Fibroblast of upper back skin (primary cell): ENCODE measurements around the gene CDHR3.
"Not testable (repeated sequence)": the region's sequence is repeated elsewhere in the genome, so short reads cannot be mapped to it uniquely, and the experiment has no call there.

Experiments
- DNase-seq: peaks from one replicate; pipeline ENCODE4 v3.0.0-alpha.2; 2013

Gene CDHR3, protein sequence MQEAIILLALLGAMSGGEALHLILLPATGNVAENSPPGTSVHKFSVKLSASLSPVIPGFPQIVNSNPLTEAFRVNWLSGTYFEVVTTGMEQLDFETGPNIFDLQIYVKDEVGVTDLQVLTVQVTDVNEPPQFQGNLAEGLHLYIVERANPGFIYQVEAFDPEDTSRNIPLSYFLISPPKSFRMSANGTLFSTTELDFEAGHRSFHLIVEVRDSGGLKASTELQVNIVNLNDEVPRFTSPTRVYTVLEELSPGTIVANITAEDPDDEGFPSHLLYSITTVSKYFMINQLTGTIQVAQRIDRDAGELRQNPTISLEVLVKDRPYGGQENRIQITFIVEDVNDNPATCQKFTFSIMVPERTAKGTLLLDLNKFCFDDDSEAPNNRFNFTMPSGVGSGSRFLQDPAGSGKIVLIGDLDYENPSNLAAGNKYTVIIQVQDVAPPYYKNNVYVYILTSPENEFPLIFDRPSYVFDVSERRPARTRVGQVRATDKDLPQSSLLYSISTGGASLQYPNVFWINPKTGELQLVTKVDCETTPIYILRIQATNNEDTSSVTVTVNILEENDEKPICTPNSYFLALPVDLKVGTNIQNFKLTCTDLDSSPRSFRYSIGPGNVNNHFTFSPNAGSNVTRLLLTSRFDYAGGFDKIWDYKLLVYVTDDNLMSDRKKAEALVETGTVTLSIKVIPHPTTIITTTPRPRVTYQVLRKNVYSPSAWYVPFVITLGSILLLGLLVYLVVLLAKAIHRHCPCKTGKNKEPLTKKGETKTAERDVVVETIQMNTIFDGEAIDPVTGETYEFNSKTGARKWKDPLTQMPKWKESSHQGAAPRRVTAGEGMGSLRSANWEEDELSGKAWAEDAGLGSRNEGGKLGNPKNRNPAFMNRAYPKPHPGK

DNA sequence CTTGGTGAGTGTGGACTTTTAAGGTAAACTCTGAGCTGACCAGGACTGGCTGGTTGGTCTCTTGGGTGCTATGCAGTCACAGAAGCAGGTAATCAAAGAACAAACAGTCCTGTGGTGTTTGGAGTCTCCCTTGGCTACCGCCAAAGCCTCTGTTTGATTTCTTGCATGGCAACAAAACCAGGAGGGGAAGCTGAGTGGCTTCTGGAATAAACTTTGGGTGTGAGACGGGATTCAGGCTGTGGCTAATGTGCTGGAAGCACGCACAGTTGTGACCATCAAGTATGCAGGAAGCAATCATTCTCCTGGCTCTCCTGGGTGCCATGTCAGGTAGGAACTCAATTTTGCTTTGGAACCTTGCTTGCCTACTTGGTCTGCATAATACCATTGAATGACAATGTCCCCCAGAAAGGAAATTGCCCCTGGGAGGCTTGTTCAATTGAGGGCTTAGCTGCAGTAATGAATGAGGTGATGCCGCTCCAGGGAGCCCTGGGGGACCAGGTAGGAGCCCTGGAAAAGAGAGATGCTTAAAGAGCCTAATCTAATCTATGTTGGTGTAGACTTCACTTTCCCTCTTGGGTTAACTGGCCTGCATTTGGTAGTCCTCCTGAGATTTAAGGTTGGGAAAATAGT, at the start of gene CDHR3:
Gene CDHR3 (plus strand): TSS at position 227 of the 630 bp plus-strand sequence. CDS start 55 bp downstream, at position 282.
- DNase-seq: no peak

DNA sequence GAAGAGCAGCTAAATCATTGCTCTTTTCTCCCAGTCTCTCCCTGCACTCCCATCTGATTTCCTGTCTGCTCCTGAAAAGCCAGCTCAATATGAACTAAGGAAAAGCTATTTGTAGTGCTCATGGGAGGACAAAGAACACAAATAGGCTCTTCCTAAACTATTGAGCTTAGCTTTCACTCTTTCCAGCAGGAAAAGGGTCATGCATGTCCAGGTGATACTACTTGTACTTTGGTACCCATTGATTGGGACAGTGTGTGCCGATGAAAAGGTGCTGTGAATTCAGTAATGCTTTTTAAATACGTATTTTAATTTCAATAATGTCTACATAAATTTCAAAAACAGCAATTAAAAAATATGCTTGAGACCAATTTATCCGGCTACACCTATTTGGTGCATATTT, 49.1 kb upstream of the CDHR3 start:
- DNase-seq: no peak

DNA sequence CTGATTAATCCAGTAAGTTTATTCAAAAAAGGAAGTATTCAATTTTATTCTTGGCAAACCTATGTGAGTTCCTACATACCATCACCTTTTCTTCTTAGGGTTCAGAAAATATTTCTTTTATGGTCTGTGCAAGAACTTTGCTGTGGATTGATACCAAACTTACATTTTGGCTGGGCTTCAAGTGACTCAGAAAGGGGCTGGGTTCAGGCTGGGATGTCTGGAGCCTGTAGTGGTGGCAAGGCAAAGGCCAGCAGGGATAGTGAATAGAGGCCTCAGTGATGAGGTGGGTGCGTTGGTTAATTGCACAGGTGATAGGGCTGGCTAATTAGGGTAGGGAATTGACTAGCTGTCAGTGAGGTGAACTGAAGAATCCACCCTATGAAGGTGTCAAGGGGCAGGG, 46.5 kb upstream of the CDHR3 start:
- DNase-seq: peak; percentile 78

DNA sequence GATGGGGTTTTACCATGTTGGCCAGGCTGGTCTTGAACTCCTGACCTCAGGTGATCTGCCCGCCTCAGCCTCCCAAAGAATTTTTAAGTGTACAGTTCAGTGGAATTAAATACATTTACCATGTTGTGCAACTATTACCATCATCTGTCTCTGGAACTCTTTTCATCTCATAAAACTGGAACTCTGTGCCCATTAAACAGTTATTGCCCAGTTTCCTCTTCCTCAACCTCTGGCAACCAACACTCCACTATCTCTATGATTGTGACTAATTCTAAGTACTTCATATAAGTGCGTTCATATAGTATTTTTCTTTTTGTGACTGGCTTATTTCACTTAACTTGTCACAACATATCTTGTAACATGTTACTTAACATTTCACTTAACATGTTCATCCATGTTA, 45.4 kb upstream of the CDHR3 start:
- DNase-seq: no peak

DNA sequence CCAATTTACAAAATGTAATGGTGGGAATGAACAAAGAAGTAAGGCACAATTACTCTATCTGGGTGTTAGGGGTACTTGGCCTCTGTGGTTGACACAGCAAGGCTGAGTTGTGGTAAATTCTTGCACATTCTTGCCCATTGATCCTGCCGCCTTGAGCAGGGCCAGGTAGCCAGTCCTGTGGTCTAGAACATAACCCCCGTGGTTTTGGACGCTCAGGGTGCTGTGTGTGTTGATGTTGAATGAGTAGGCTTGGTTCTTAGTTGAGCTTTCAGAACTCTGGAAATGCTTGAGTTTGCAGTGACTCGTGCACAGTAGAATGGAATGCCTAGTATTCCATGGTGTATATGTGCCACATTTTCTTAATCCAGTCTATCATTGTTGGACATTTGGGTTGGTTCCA, 42.3 kb upstream of the CDHR3 start:
- DNase-seq: peak; percentile 55

- DNase-seq: no peak
Observed at GRCh38 chr7:105924945-105925344, 38.1 kb upstream of the CDHR3 start.

DNA sequence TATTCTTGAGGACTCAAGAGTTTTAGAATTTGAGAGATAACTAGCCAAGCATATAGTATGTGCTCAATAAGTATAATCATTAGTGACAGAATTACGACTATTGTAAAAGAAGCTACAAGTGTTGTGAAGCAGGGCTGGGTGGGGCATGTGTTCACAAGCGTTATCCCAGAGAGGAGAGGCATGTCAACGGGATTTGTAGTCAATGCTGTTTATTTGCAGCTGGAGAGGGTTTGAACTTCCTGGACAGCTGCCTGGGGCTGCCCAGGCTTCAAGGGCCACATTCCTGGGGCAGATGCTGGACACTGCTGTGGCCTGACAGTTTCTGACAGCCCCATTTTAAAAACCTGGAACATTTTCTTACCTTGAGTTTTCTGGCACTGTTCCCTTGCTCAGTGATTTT, 36.9 kb upstream of the CDHR3 start:
- no peak for DNase-seq

- DNase-seq: no peak
Observed at GRCh38 chr7:105931179-105931578, 31.9 kb upstream of the CDHR3 start.

- DNase-seq: peak; percentile 96
Observed at GRCh38 chr7:105932835-105933477, 30.1 kb upstream of the CDHR3 start.

- DNase-seq: peak; percentile 41
Observed at GRCh38 chr7:105934572-105935185, 28.4 kb upstream of the CDHR3 start.

DNA sequence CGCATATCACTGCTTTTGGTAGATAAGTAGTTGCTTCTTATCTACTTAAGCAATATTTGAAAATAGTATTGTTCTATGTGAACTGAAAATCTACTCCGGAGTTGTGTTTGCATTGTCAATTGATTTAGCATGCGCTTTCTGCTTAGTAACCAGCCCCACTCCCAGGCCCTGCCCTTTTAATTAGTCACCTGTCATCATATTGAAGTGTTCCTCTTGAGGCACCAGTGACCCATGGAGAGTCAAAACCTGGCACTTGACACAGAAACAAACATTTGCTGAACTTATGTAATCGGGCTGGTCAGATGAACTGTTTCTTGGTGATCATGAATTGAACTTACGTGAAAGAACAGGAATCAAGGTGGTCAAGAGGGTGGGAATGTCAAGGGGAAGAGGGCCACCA, 27.8 kb upstream of the CDHR3 start:
- no peak for DNase-seq

DNA sequence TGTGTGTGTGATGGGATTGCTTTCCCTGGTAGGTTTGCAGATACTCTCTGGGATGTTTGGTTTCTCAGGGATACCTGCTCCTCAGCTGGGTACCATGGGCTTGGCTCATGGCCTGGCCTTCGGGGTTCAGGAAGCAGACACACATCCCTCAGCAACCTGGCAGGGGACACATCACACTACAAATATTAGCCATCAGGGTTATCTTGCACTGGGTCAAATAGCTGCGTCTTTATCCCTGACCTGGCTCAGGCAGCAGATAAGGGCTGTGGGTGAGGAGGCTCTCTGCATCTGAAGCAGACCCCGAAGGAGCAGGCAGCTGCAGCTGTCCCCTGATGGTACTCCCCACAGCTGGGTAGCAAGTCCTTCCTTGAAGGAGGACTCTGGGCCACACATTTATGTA, 25.7 kb upstream of the CDHR3 start:
- no peak for DNase-seq

DNA sequence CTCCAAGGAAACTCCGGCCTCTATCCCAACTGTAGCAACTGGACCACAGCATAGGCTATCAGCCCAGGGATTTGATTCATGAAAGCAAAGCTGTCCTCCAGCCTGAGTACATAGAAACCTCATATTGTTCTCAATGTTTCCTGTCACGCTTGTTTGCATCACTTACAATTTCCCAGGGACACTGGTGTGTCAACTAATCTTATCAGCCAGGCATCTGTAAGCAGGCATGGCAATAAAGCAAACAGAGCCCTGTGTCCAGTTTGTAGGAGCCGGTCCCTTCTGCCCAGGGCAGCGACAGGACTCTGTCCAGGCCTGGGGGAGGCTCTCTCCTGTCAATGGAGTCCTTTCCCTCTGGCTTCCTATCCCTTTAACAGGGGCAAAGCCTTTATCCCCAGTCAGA, 23.0 kb upstream of the CDHR3 start:
- no peak for DNase-seq

DNA sequence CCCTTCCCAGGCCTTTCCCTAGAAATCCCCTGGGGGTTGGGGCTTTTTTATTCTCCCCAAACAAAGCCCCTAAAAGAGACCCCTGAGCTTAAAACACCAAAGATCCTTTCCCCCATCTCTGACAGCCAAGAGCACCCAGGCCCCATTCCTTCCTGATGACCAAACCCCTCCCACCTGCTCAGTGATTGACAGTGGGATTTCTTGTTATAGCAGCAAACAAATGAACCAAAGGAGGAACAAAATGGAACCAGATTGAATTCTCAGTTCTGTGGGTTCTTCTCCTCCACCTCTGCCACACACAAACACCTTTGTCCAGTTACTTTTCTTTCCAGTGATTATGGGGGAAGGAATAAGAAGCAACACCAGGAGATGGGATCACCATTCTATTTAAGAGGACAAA, 21.5 kb upstream of the CDHR3 start:
- no peak for DNase-seq

DNA sequence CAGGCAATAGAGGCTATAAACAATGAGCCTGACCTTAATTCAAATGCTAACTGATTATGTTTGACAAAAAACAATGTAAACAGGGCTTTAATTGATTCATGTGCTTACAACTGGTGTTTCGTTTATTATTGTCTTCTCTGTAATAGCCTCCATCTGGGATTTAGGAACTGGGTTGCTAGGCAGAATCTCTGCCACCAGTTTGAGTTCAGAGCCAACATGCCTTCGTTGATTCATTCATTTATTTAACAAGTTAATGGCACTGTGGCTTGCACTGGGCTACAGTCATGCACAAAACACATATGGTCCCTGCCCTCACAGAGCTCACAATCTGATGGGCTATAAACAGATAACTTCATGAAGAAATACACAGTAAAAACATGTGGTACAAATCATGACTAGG, 19.6 kb upstream of the CDHR3 start:
- no peak for DNase-seq

DNA sequence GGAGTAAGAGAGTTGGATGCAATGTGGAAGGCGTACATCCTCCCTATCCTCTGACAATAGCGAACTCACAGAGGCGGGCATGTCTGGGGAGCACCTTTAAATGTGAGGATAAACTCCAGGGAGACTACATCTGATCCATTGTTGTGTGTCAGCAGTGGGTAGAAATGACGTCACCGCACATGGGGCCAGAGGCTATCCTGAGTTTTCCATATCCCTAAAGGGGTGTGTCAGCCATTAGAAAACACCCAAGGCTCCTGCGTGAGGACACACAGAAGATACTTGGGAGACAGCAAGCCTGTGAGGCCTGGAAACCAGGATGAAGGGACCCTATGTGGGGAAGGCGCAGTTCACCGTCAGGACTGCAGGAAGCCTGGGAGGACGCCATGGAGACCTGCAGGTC, 17.2 kb upstream of the CDHR3 start:
- DNase-seq: no peak

DNA sequence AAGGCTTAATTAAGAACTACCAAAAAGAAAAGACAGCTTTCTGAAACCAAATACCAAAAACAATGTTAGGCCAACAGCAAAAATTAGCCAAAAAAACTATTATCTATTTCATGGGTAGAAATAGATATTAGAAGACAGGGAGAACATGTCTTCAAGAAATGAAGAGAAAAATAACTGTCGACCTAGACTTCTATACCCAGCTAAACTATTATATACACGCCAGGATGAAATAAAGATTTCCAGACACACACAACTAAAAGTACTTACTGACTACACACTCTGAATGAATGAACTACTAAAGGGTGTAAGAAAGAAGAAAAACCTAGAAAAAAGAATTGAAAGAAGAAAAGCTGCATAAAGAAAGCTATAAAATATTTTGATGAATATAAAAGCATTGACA, 11.5 kb upstream of the CDHR3 start:
- DNase-seq: no peak

DNA sequence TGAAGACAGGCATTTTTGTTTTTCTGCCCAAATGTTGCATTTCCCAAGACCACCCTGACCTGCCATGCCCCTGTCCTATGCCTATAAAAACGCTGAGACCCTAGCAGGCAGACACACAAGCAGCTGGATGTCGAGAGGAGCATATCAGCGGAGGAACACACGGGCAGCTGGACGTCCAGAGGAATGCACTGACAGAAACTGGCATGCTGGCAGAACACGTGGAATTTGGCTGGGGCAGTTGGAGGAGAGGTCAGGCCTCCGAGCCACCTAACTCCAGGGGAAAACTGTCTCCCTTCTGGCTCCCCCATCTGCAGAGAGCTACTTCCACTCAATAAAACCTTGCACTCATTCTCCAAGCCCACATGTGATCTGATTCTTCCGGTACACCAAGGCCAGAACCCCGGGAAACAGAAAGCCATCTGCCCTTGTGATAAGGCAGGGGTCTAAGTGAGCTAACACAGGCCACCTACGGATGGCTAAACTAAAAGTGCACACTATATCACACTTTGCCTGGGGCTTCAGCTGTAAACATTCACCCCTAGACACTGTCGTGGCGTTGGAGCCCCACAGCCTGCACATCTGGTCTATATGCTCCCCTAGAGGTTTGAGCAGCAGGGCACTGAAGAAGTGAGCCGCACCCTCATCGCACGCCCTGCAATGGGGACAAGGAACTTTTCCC, 10.0 kb upstream of the CDHR3 start:
- no peak for DNase-seq

DNA sequence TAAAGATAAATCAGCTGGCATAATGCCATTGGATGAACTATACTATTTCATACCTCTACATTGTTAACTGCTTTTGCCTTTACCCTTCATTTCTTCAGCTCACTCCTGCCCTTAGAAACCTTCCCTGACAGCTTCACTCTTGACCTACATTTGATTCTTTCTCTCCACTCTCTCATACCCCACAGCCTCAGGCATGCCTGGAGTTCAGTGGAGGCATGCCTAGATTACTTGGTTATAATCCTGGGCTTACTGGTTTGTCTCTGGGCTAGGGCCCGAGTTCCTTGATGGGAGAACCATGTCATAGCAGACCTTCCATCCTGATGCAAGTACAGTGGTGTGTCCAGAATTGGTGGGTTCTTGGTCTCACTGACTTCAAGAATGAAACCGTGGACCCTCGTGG, 8.4 kb upstream of the CDHR3 start:
- DNase-seq: no peak

DNA sequence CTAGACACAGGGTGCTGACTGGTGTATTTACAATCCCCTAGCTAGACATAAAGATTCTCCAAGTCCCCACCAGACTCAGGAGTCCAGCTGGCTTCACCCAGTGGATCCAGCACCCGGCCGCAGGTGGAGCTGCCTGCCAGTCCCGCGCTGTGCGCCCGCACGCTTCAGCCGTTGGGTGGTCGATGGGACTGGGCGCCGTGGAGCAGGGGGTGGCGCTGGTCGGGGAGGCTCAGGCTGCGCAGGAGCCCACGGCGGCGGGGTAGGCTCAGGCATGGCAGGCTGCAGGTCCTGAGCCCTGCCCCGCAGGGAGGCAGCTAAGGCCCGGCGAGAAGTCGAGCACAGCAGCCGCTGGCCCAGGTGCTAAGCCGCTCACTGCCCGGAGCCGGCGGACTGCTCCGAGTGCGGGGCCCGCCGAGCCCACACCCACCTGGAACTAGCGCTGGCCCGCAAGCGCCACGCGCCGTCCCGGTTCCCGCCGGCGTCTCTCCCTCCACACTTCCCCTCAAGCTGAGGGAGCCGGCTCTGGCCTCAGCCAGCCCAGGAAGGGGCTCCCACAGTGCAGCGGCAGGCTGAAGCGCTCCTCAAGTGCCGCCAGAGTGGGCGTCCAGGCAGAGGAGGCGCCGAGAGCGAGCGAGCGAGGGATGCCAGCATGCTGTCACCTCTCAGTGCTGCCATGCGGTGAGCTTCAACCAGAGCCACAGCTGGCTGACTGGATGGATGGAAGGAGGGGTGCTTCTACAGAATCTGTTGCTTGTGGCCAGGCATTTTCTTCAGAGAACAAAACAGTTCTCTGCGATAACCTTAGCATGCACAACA, 7.2 kb upstream of the CDHR3 start:
- DNase-seq: not testable (repeated sequence)

DNA sequence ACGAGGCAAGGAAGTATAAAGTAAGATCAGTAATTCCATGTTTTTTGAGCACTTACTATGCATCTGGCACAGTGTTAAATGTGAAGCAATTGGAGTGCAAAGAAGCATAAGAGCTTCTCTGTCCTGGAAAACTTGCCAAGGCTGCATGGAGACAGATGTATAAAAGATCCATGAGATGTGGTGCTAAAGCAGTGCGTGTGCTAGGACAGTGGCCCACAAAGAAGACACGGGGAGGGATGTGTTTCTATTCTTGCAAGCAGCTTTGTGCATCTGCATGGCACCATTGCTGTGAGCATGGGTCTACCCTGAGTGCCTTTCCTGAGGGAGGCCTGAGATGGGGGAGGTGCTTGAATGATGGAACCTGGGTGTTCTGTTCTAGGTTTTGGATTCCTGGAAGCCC, 5.1 kb upstream of the CDHR3 start:
- no peak for DNase-seq
